PC-9 (cell line): ENCODE data around the gene EGR4.

Source experiments
- CTCF ChIP-seq: fragments of 200-600 bp; sonication (generic); conservative IDR thresholded peaks from 2 replicates; pipeline ENCODE4 v1.6.1; 2017; ENCODE audit warnings: mixed run types, antibody characterized with exemption, mild to moderate bottlenecking, moderate library complexity
- EZH2 ChIP-seq: fragments of 200-600 bp; sonication (generic); IDR thresholded peaks from 2 replicates; pipeline ENCODE4 v1.8.0; 2017; ENCODE audit warnings: antibody characterized with exemption, low read depth

GRCh38 chr2:73333564-73333963 lies 40.2 kb upstream of the EGR4 start:
- TF ChIP-seq CTCF: no peak
- TF ChIP-seq EZH2: no peak
